Endothelial cell of umbilical vein (primary cell): Measurements from ENCODE around the gene GTPBP10. TPM values are rescaled to one million over a fixed set of nuclear protein-coding genes. Genes with fewer than 3 reads are reported as not detected.

Experiments used
- BruUV-seq: library from RNA; stranded (reverse); fragments of 400-500 nt; replicated peaks from 2 replicates; lab custom pipeline; 2021; lab: Mats Ljungman, UMichigan
- CTCF ChIA-PET: fragments of 300-600, 350-600 bp; sonication (Branson Sonifier 250); formaldehyde crosslinking; loops from one replicate; lab custom pipeline; 2021; ENCODE audit warnings: antibody characterized with exemption, inconsistent platforms; lab: Charles Lee
- POLR2A ChIA-PET: fragments of 300-600, 350-600 bp; sonication (Branson Sonifier 250); formaldehyde crosslinking; loops from one replicate; lab custom pipeline; 2021; ENCODE audit warnings: antibody characterized with exemption, inconsistent platforms; lab: Charles Lee
- DNase-seq: peaks from one replicate; pipeline ENCODE4 v3.0.0-alpha.2; 2011; ENCODE audit warnings: low read depth, low spot score
- FAIRE-seq: peaks from 2 replicates; lab custom pipeline; 2011; peaks lifted over from hg19 to GRCh38; lab: Jason Lieb, UNC
- H2AFZ ChIP-seq: 2 replicates; pipeline ENCODE4 v1.6.0; 2012; ENCODE audit warnings: low read depth, low read length, control low read depth, inconsistent platforms
- H3K27ac ChIP-seq: 2 replicates; pipeline ENCODE4 v1.5.1; 2011; ENCODE audit warnings: low read depth, mild to moderate bottlenecking, control low read depth, low read length, moderate library complexity; ENCODE audit not compliant: insufficient read depth
- H3K27me3 ChIP-seq, 2 experiments: 2 replicates each; pipeline versions ENCODE4 v1.6.0 to v1.6.1; 2011; ENCODE audit warnings: low read length in 2 of 2, mixed read lengths in 1 of 2; ENCODE audit not compliant: control insufficient read depth in 2 of 2, insufficient read depth in 2 of 2
- H3K36me3 ChIP-seq, 2 experiments: 2 replicates in 1 of 2; 3 replicates in 1 of 2; pipeline ENCODE4 v1.5.1; 2011; ENCODE audit warnings: low read length in 2 of 2, mild to moderate bottlenecking in 1 of 2, moderate library complexity in 1 of 2; ENCODE audit not compliant: control insufficient read depth in 2 of 2, insufficient read depth in 2 of 2; ENCODE audit errors: extremely low read depth in 1 of 2
- H3K4me1 ChIP-seq: 3 replicates; pipeline ENCODE4 v1.5.1; 2011; ENCODE audit warnings: mild to moderate bottlenecking, low read length; ENCODE audit not compliant: control insufficient read depth, insufficient read depth; ENCODE audit errors: extremely low read depth
- H3K4me2 ChIP-seq: 2 replicates; pipeline ENCODE4 v1.6.1; 2011; ENCODE audit warnings: low read length, control low read depth, mixed read lengths; ENCODE audit not compliant: insufficient read depth
- H3K4me3 ChIP-seq, 3 experiments: fragments of 200-600 bp in 1 of 3; sonication (generic), shearing (Covaris generic) in 1 of 3; replicated peaks in 1 of 3; 2 replicates each; pipeline ENCODE4 v1.5.1; 2011 to 2016; ENCODE audit warnings: control low read depth in 3 of 3, low read length in 3 of 3, mild to moderate bottlenecking in 2 of 3, inconsistent platforms in 1 of 3, low read depth in 1 of 3, moderate library complexity in 1 of 3; ENCODE audit not compliant: insufficient read depth in 1 of 3
- H3K79me2 ChIP-seq: 2 replicates; pipeline ENCODE4 v1.6.0; 2012; ENCODE audit warnings: low read length, inconsistent platforms; ENCODE audit not compliant: control insufficient read depth, insufficient read depth
- H3K9ac ChIP-seq: replicated peaks from 2 replicates; pipeline ENCODE3; 2011; ENCODE audit warnings: low read length, control low read depth; ENCODE audit not compliant: insufficient read depth; ENCODE audit errors: extremely low read depth
- H3K9me1 ChIP-seq: replicated peaks from 3 replicates; pipeline ENCODE4 v1.6.0; 2011; ENCODE audit warnings: mild to moderate bottlenecking, low read length; ENCODE audit not compliant: control insufficient read depth, insufficient read depth; ENCODE audit errors: extremely low read depth
- H3K9me3 ChIP-seq: replicated peaks from 2 replicates; pipeline ENCODE4 v1.5.1; 2012; ENCODE audit warnings: low read length, inconsistent platforms; ENCODE audit not compliant: control insufficient read depth, insufficient read depth
- H4K20me1 ChIP-seq: replicated peaks from 2 replicates; pipeline ENCODE3; 2011; ENCODE audit warnings: mild to moderate bottlenecking, low read length; ENCODE audit not compliant: control insufficient read depth, insufficient read depth; ENCODE audit errors: extremely low read depth
- EZH2 ChIP-seq: IDR thresholded peaks from 2 replicates; pipeline ENCODE4 v1.6.1; 2012; ENCODE audit warnings: borderline replicate concordance, low read depth, mild to moderate bottlenecking, moderate library complexity, low read length, inconsistent platforms; ENCODE audit not compliant: severe bottlenecking
- FOS ChIP-seq: IDR thresholded peaks from 2 replicates; pipeline ENCODE4 v1.6.1; 2011; ENCODE audit warnings: mild to moderate bottlenecking, low read length, moderate library complexity, borderline replicate concordance; ENCODE audit not compliant: insufficient read depth
- GATA2 ChIP-seq: IDR thresholded peaks from 2 replicates; pipeline ENCODE4 v1.7.0; 2011; ENCODE audit warnings: low read depth, mild to moderate bottlenecking, moderate library complexity, mixed read lengths, low read length; ENCODE audit not compliant: insufficient read length, insufficient read depth
- JUN ChIP-seq: IDR thresholded peaks from 2 replicates; pipeline ENCODE4 v1.6.1; 2011; ENCODE audit warnings: borderline replicate concordance, low read depth; ENCODE audit not compliant: insufficient read length, insufficient read depth
- MYC ChIP-seq: IDR thresholded peaks from one replicate; pipeline ENCODE4 v1.6.1; 2011; ENCODE audit warnings: mild to moderate bottlenecking, low read depth, low read length
- POLR2A ChIP-seq: IDR thresholded peaks from 2 replicates; pipeline ENCODE4 v1.6.1; 2012; ENCODE audit warnings: low read depth, mild to moderate bottlenecking, control low read depth, low read length
- POLR2AphosphoS5 ChIP-seq: IDR thresholded peaks from 2 replicates; pipeline ENCODE4 v1.6.1; 2012; ENCODE audit warnings: low read depth, mild to moderate bottlenecking, control low read depth, low read length, moderate library complexity; ENCODE audit not compliant: insufficient read depth
- dilution Hi-C: fragments of 300-500 bp; cut with MboI; formaldehyde crosslinking; loops from one replicate; pipeline ENCODE4 v1.15.0; 2019; ENCODE audit warnings: low sequenced_read_pairs; ENCODE audit not compliant: extremely low pct_ligation_motif_present
- intact Hi-C: fragments of 100-400 bp; cut with micrococcal nuclease; formaldehyde crosslinking; loops from one replicate; pipeline ENCODE4 v1.10.0; 2022
- polyA plus RNA-seq, 4 experiments: library from polyadenylated mRNA; depleted of rRNA in 3 of 4; stranded (reverse) in 3 of 4; unstranded in 1 of 4; fragments of >200 nt; gene quantifications; 2 replicates each; pipeline versions ENCODE4 v1.2.1 to v1.2.3, GENCODE V29; 2011 to 2012; ENCODE audit warnings: missing spikeins in 1 of 4
- total RNA-seq: library from RNA; stranded (reverse); gene quantifications from 2 replicates; pipeline ENCODE4 v1.2.3, GENCODE V29; 2021
- TF ChIP-seq, protein P1 (sequence below): IDR thresholded peaks from 2 replicates; pipeline ENCODE4 v1.6.1; 2011; ENCODE audit not compliant: insufficient read depth, insufficient read length
- TF ChIP-seq, protein P2 (sequence below), 2 donors: IDR thresholded peaks; 1 replicate in 1 of 2; 2 replicates in 1 of 2; pipeline ENCODE4 v1.5.1; 2011; ENCODE audit warnings: low read length in 2 of 2, mild to moderate bottlenecking in 2 of 2, moderate library complexity in 2 of 2, control low read depth in 1 of 2, inconsistent platforms in 1 of 2, low read depth in 1 of 2; ENCODE audit not compliant: insufficient read depth in 1 of 2; ENCODE audit errors: extremely low read depth in 1 of 2

Gene GTPBP10
- total and polyA plus RNA-seq, 2 donors (not counting 3 experiments of a cell fraction or from before 2014, with no cell fraction given): 3.5 to 16.7 TPM

DNA sequence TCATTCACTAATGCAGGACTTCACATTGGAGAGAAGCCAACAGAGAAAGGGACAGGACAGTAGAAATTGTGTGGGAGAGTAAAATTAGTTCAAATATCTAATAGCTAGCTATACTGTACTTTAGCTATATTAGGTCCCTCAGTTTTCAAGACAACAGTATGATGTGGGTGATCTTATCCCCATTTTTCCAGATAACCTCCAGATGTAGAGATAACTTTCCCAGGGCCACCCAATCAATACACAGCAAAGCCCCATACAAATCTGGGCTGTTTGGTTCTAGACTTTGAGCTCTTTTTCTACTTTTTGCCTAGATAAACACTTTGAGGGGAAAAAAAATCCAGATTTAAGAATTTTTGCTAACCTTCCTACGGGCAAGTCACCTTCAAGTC lies 56.3 kb downstream of the GTPBP10 start:
- Histone ChIP-seq H3K27me3 (peaks cover 6 to 14% of the 10 kb centered on the region in 2 experiments), H2AFZ (peak overlapping the region; percentile 99), H4K20me1 (no peaks in the 10 kb centered on the region), H3K9me3 (no peaks in the 10 kb centered on the region), H3K79me2 (no peaks in the 10 kb centered on the region), H3K9me1 (no peaks in the 10 kb centered on the region), H3K9ac (no peak overlapping the region), H3K36me3 (no peaks in the 10 kb centered on the region), H3K27ac (no peak overlapping the region), H3K4me1 (peaks cover 6% of the 10 kb centered on the region), H3K4me3 (peak overlapping the region; percentile 57 to 90 (median 80)), H3K4me2 (peak overlapping the region; percentile 96)
- BruUV-seq: no TSS peak
- ChIA-PET CTCF (no interaction called here), POLR2A (interaction anchor here (0.9 kb wide), 1 partner anchor 12 kb away, joined by 3 read pairs; no protein-coding TSS in a partner anchor)
- dilution Hi-C loops: no loop called here
- intact Hi-C loops: loop anchor here (1.0 kb wide), 2 partner anchors 9 to 56 kb away; partner anchors contain the start of gene GTPBP10
- TF ChIP-seq GATA2 (no peak), MYC (no peak), POLR2AphosphoS5 (no peak), EZH2 (no peak), JUN (no peak), POLR2A (no peak), FOS (no peak)
- TF ChIP-seq, protein P1, sequence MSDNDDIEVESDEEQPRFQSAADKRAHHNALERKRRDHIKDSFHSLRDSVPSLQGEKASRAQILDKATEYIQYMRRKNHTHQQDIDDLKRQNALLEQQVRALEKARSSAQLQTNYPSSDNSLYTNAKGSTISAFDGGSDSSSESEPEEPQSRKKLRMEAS: no peak
- TF ChIP-seq, protein P2, sequence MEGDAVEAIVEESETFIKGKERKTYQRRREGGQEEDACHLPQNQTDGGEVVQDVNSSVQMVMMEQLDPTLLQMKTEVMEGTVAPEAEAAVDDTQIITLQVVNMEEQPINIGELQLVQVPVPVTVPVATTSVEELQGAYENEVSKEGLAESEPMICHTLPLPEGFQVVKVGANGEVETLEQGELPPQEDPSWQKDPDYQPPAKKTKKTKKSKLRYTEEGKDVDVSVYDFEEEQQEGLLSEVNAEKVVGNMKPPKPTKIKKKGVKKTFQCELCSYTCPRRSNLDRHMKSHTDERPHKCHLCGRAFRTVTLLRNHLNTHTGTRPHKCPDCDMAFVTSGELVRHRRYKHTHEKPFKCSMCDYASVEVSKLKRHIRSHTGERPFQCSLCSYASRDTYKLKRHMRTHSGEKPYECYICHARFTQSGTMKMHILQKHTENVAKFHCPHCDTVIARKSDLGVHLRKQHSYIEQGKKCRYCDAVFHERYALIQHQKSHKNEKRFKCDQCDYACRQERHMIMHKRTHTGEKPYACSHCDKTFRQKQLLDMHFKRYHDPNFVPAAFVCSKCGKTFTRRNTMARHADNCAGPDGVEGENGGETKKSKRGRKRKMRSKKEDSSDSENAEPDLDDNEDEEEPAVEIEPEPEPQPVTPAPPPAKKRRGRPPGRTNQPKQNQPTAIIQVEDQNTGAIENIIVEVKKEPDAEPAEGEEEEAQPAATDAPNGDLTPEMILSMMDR (IDR thresholded peaks at IDR 0.05; ENCODE audit: extremely low read depth in 1 of 2, insufficient read depth in 1 of 2, low read depth in 1 of 2, low read length in 2 of 2): no peak
- DNase-seq: no peak
- FAIRE-seq: no peak
